ENCODE results near the gene TMEM259. TPM values are rescaled to one million over a fixed set of nuclear protein-coding genes. Genes with fewer than 3 reads are reported as not detected.

TMEM259 gene
- total and polyA plus RNA-seq, 2 donors (not counting 1 experiment from before 2014, with no cell fraction given), result 373 to 607 TPM

DNA sequence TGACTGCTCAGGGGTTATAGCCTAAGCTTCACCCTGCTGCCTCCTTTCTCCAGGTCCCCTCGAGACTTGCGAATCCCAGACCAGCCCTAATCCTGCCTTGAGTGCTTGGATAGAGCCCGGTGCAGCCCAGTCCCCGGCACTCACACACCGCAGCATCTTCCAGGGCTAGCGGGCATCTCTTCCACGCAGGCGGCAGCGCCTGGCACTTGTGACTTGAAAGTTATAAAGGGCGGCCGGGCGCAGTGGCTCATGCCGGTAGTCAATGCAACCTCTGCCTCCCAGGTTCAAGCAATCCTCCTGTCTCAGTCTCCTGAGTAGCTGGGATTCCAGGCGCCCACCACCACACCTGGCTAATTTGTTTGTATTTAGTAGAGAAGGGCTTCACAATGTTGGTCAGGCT is 34.8 kb downstream of the TMEM259 start:
- H3K9me3 Mint-ChIP-seq (ENCODE audit: insufficient read depth), result no peaks in the 10 kb centered on the region
- no peaks in the 10 kb centered on the region for H3K27me3 ChIP-seq (replicated peaks in 1 of 4; ENCODE audit: control extremely low read depth in 1 of 4, control insufficient read depth in 3 of 4, insufficient read depth in 4 of 4, low read length in 3 of 4)
- no peak overlapping the region for H3K27ac Mint-ChIP-seq
- ChIA-PET CTCF (interaction anchor here (1.2 to 3.7 kb wide), 2 partner anchors 122 to 128 kb away, joined by 3 to 33 read pairs; partner anchors contain the start of gene CFD), POLR2A (no interaction called here)
- no peak overlapping the region for H3K9ac ChIP-seq (ENCODE audit: low read length)
- no peak overlapping the region for H3K4me3 ChIP-seq (ENCODE audit: control extremely low read depth in 1 of 5, extremely low read depth in 1 of 5, insufficient read depth in 1 of 5, low read depth in 2 of 5, low read length in 4 of 5)
- H2AFZ ChIP-seq (ENCODE audit: insufficient read depth, low read depth, low read length, poor library complexity, severe bottlenecking), result no peak overlapping the region
- peaks cover 23% of the 10 kb centered on the region for H3K79me2 ChIP-seq (ENCODE audit: control insufficient read depth, insufficient read depth, low read length)
- H3K4me3 Mint-ChIP-seq, result peak overlapping the region; percentile 95
- WGBS (ENCODE audit: insufficient coverage), result 98% methylated on average over 8 of the region's 14 CpGs
- TF ChIP-seq, protein P1, sequence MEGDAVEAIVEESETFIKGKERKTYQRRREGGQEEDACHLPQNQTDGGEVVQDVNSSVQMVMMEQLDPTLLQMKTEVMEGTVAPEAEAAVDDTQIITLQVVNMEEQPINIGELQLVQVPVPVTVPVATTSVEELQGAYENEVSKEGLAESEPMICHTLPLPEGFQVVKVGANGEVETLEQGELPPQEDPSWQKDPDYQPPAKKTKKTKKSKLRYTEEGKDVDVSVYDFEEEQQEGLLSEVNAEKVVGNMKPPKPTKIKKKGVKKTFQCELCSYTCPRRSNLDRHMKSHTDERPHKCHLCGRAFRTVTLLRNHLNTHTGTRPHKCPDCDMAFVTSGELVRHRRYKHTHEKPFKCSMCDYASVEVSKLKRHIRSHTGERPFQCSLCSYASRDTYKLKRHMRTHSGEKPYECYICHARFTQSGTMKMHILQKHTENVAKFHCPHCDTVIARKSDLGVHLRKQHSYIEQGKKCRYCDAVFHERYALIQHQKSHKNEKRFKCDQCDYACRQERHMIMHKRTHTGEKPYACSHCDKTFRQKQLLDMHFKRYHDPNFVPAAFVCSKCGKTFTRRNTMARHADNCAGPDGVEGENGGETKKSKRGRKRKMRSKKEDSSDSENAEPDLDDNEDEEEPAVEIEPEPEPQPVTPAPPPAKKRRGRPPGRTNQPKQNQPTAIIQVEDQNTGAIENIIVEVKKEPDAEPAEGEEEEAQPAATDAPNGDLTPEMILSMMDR (IDR thresholded peaks at IDR 0.05), result no peak
- no peak for TF ChIP-seq EZH2 (IDR thresholded peaks at IDR 0.05; ENCODE audit: borderline replicate concordance, insufficient read depth, low read depth, low read length, poor library complexity, severe bottlenecking)
- peaks cover 0 to 20% of the 10 kb centered on the region in 2 experiments for H3K36me3 ChIP-seq (replicated peaks in 1 of 2; ENCODE audit: control extremely low read depth in 1 of 2, control insufficient read depth in 1 of 2, extremely low read depth in 1 of 2, insufficient read depth in 2 of 2, low read length in 1 of 2)
- no peak overlapping the region for H3K4me2 ChIP-seq (replicated peaks; ENCODE audit: low read depth, low read length, poor library complexity, severe bottlenecking)
- intact Hi-C loops (cut with micrococcal nuclease), result no loop called here
- peaks cover 5% of the 10 kb centered on the region for H4K20me1 ChIP-seq (ENCODE audit: control insufficient read depth, insufficient read depth, low read length, poor library complexity, severe bottlenecking)
- H3K27me3 Mint-ChIP-seq, result no peaks in the 10 kb centered on the region
- H3K4me1 Mint-ChIP-seq, result peaks cover 16% of the 10 kb centered on the region
- ATAC-seq (ENCODE audit: low read depth) (no peak), DNase-seq (no peak)
- no peaks in the 10 kb centered on the region for H3K9me3 ChIP-seq (ENCODE audit: control extremely low read depth in 1 of 3, control insufficient read depth in 2 of 3, insufficient read depth in 1 of 3, low read length in 2 of 3)
- no peak overlapping the region for H3K27ac ChIP-seq (ENCODE audit: low read length in 2 of 2)
- H3K4me1 ChIP-seq (ENCODE audit: control insufficient read depth in 2 of 2, insufficient read depth in 2 of 2, low read length in 2 of 2), result peaks cover 19 to 27% of the 10 kb centered on the region in 2 donors

DNA sequence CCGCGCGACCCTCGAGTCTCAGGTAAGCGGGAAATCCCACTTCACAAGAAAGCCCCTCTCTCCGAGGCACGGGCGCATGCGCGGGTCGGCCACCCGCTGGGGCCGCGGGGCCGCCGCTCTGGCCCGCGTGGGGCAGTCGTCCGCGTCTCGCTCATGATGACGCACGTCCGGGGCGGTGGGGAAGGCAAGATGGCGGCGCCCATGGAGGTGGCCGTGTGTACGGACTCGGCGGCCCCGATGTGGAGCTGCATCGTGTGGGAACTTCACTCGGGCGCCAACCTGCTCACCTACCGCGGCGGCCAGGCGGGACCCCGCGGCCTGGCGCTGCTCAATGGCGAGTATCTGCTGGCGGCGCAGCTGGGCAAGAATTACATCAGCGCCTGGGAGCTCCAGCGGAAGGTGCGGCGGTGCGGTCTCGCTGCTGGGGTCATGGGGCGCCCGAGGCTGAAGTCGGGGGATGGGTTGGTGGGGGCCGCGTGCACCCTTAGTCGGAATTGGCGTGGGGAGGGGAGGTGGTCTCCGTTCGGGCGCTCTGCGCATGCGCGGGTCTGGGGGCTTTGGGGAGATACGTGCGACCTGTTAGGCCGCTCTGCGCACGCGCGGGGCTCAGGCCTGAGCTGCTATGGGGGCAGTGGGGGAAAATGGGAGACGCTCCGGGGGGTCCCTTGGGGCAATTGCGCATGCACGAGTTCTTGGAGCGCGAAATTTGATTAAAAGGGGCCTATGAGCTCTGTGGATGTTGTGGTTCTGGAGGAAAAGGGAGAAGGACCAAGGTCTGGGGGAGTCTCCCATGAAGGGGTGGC is 36.6 kb downstream of the TMEM259 start, which contains the start of gene WDR18:
WDR18 (plus strand) TSS at position 181 of the 803 bp plus-strand sequence; CDS start at position 190, 9 bp downstream.
- no peaks in the 10 kb centered on the region for H3K9me3 ChIP-seq (ENCODE audit: control extremely low read depth in 1 of 3, control insufficient read depth in 2 of 3, insufficient read depth in 1 of 3, low read length in 2 of 3)
- ChIA-PET POLR2A (interaction anchor here (0.5 to 2.1 kb wide), 22 partner anchors 10 to 282 kb away, joined by 3 to 17 read pairs (median 4); partner anchors contain the start of genes ABCA7 and CNN2), CTCF (interaction anchor here (0.7 to 5.3 kb wide), 30 partner anchors 12 to 295 kb away, joined by 3 to 143 read pairs (median 4); partner anchors contain the start of genes ABCA7, ARHGAP45, CFD and MED16)
- H3K4me1 ChIP-seq (ENCODE audit: control insufficient read depth in 2 of 2, insufficient read depth in 2 of 2, low read length in 2 of 2), result peaks cover 19 to 27% of the 10 kb centered on the region in 2 donors
- H2AFZ ChIP-seq (ENCODE audit: insufficient read depth, low read depth, low read length, poor library complexity, severe bottlenecking), result peak within 1 kb of the TSS; percentile 80
- peak; percentile 94 for DNase-seq
- H3K79me2 ChIP-seq (ENCODE audit: control insufficient read depth, insufficient read depth, low read length), result peaks cover 23% of the 10 kb centered on the region
- peak within 1 kb of the TSS; percentile 95 for H3K4me2 ChIP-seq (replicated peaks; ENCODE audit: low read depth, low read length, poor library complexity, severe bottlenecking)
- peak within 1 kb of the TSS; percentile 89 for H3K9ac ChIP-seq (ENCODE audit: low read length)
- Mint-ChIP-seq H3K4me3 (peak within 1 kb of the TSS; percentile 95), H3K9me3 (ENCODE audit: insufficient read depth) (no peaks in the 10 kb centered on the region), H3K27me3 (no peaks in the 10 kb centered on the region), H3K4me1 (peaks cover 16% of the 10 kb centered on the region), H3K27ac (peak within 1 kb of the TSS; percentile 93)
- peak; percentile 90 for ATAC-seq (ENCODE audit: low read depth)
- intact Hi-C loops (cut with micrococcal nuclease), result loop anchor here (1.0 to 2.0 kb wide), 8 partner anchors 17 to 256 kb away; partner anchors contain the start of genes ATP5F1D, PTBP1, RNU6-2 and TMEM259
- H3K27me3 ChIP-seq (replicated peaks in 1 of 4; ENCODE audit: control extremely low read depth in 1 of 4, control insufficient read depth in 3 of 4, insufficient read depth in 4 of 4, low read length in 3 of 4), result no peaks in the 10 kb centered on the region
- H3K4me3 ChIP-seq (ENCODE audit: control extremely low read depth in 1 of 5, extremely low read depth in 1 of 5, insufficient read depth in 1 of 5, low read depth in 2 of 5, low read length in 4 of 5), result peak within 1 kb of the TSS; percentile 40 to 99 (median 88)
- H3K27ac ChIP-seq (ENCODE audit: low read length in 2 of 2), result peak within 1 kb of the TSS; percentile 88 to 90
- H3K36me3 ChIP-seq (replicated peaks in 1 of 2; ENCODE audit: control extremely low read depth in 1 of 2, control insufficient read depth in 1 of 2, extremely low read depth in 1 of 2, insufficient read depth in 2 of 2, low read length in 1 of 2), result peaks cover 0 to 13% of the 10 kb centered on the region in 2 experiments
- TF ChIP-seq, protein P1 (IDR thresholded peaks at IDR 0.05), result no peak
- no peak for TF ChIP-seq EZH2 (IDR thresholded peaks at IDR 0.05; ENCODE audit: borderline replicate concordance, insufficient read depth, low read depth, low read length, poor library complexity, severe bottlenecking)
- H4K20me1 ChIP-seq (ENCODE audit: control insufficient read depth, insufficient read depth, low read length, poor library complexity, severe bottlenecking), result peaks cover 5% of the 10 kb centered on the region
- under 1% methylated on average over 78 of the region's 78 CpGs for WGBS (ENCODE audit: insufficient coverage)
